Activated T-helper 1 cell treated with Interleukin-2 at 50 U/mL for 16 hours (primary cell): Measurements from ENCODE around the gene ENO4.

ENCODE experiments used
- DNase-seq: peaks from one replicate; pipeline ENCODE4 v3.0.0-alpha.2; 2020; ENCODE audit warnings: low read depth

Gene ENO4

GRCh38 chr10:116915340-116915739 lies 66.0 kb downstream of the ENO4 start:
- DNase-seq: no peak

DNA sequence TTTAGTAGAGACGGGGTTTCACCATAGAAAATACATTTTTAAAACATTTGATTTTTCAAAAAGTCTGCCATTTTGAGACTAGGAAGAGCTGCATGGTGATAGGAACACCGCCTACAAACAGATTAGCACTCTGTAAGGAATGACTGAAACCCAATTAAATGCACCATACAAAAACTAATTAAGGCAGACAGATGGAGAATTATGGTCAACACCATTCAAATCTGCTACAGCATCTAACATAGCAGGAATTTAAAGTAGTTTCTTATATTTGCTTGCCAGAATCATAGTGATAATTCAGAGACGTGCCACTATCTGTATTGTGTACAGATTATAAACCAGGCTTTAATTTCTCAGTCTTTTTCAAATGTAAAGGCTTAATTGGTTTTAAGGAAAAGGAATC lies 68.2 kb downstream of the ENO4 start:
- no peak for DNase-seq

DNA sequence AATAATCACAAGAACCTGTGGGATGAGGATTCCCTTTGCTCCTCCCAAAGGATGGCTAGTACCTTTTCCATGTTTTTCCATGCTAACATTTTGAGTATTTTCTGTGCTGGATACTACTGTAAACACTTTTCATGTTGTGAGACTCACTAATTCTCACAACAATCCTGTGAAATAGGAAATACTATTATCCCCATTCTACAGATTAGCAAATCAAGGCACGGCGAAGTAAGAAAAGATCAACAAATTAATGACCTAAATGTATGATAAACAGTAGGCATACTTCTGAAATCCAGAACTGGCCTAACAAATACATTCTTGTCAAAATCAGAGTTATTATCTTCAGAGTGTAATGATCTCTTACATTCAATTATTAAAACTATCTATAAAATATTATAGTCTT lies 69.3 kb downstream of the ENO4 start:
- no peak for DNase-seq

- DNase-seq: no peak
Observed at GRCh38 chr10:116919164-116919563, 69.9 kb downstream of the ENO4 start.

DNA sequence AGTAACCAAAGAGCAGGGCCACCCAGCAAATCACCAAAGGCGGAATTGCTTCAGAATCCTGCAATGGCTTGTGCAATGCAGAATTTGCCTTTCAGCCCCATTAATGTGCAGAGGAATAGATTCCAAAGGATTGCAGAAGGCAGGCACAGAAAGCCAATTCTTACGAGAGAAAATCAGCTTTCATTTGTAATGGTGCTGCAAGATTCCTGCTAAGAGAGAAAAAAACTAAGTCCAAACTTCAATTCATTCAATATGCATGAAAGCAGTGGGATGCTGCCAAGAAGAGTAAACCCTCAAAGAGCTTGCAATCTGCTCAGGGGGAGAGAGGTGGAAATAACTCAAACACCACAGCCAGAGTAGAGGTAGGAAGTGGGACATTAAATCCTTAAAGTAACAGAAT lies 70.4 kb downstream of the ENO4 start:
- DNase-seq: no peak

DNA sequence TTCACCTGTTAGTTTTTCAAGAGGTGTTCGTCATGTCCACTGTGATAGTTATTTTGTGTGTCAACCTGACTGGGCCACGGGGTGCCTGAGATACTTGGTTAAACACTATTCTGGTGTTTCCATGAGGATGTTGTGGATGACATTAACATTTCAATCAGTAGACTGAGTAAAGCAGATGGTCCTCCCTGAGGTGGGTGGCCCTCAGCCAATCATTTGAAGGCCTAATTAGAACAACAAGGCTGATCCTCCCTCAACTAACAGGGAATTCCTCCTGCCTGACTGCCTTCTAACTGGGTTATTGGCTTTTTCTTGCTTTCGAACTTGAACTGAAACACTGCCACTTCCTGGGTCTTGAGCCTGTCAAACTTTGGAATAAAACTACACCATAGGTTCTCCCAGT lies 75.8 kb downstream of the ENO4 start:
- DNase-seq: no peak

DNA sequence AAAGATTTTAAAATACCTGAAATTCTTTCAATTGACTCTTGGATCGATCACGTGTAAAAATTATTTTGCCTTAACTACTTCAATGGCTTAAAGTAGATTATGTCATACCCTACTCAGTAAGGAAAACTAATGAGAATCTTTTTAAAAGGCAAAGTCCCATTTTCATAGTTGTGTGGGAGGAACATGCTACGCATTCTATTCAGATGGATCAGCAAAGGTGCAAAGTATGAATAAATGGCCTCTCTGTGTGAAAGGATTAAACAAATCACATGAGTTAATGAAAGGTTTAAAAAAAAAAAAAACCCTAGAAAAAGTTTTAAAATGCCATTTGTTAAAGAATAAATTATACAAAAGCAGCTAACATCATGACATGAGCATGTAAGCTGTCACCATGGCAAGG lies 77.1 kb downstream of the ENO4 start:
- no peak for DNase-seq

- no peak for DNase-seq
Observed at GRCh38 chr10:116931806-116932205, 82.5 kb downstream of the ENO4 start.
